MCF 10A (cell line): ENCODE measurements around the gene EZR. TPM values are rescaled to one million over a fixed set of nuclear protein-coding genes. Genes with fewer than 3 reads are reported as not detected.

ENCODE experiments used
- BruUV-seq: library from RNA; stranded (reverse); fragments of 400-500 nt; replicated peaks from 2 replicates; lab custom pipeline; 2021; lab: Mats Ljungman, UMichigan
- CTCF ChIA-PET: fragments of 300-600 bp; sonication (Branson Sonifier 250); formaldehyde crosslinking; extraction: SDS; loops from one replicate; lab custom pipeline; 2021; ENCODE audit warnings: antibody characterized with exemption, inconsistent platforms; lab: Yijun Ruan, JAX
- POLR2A ChIA-PET: fragments of 300-600, 350-650 bp; sonication (Branson Sonifier 250); formaldehyde crosslinking; extraction: SDS; loops from one replicate; lab custom pipeline; 2020; ENCODE audit warnings: antibody characterized with exemption, inconsistent platforms; lab: Yijun Ruan, JAX
- DNase-seq: peaks from one replicate; pipeline ENCODE4 v3.0.0-alpha.2; 2018; ENCODE audit not compliant: unreplicated experiment
- H3K27ac Mint-ChIP-seq: one replicate; pipeline ENCODE4 v1.8.0; 2022; ENCODE audit warnings: mild to moderate bottlenecking, low read depth, mixed read lengths; ENCODE audit not compliant: unreplicated experiment
- H3K27me3 Mint-ChIP-seq: one replicate; pipeline ENCODE4 v1.8.0; 2022; ENCODE audit warnings: mixed read lengths; ENCODE audit not compliant: insufficient read depth, unreplicated experiment
- H3K36me3 Mint-ChIP-seq: one replicate; pipeline ENCODE4 v1.8.0; 2022; ENCODE audit warnings: mild to moderate bottlenecking, moderate library complexity, mixed read lengths; ENCODE audit not compliant: insufficient read depth, unreplicated experiment
- H3K4me1 Mint-ChIP-seq: one replicate; pipeline ENCODE4 v1.8.0; 2022; ENCODE audit warnings: mixed read lengths; ENCODE audit not compliant: insufficient read depth, unreplicated experiment
- H3K4me3 Mint-ChIP-seq: one replicate; pipeline ENCODE4 v1.8.0; 2022; ENCODE audit warnings: mild to moderate bottlenecking, moderate library complexity, mixed read lengths; ENCODE audit not compliant: unreplicated experiment
- H3K9me3 Mint-ChIP-seq: one replicate; pipeline ENCODE4 v1.8.0; 2022; ENCODE audit warnings: mixed read lengths; ENCODE audit not compliant: unreplicated experiment
- CTCF ChIP-seq: fragments of 200-600 bp; IDR thresholded peaks from one replicate; pipeline ENCODE4 v1.8.0; 2022; ENCODE audit warnings: antibody characterized with exemption, mild to moderate bottlenecking; ENCODE audit not compliant: unreplicated experiment
- intact Hi-C: fragments of 100-400 bp; cut with micrococcal nuclease; formaldehyde crosslinking; loops from 2 replicates; pipeline ENCODE4 v1.14.1; 2022
- total RNA-seq: library from RNA; stranded (reverse); gene quantifications from 2 replicates; pipeline ENCODE4 v1.2.3, GENCODE V29; 2022

EZR gene
- total RNA-seq, 1 experiment from 2014 or later = 243 TPM

GRCh38 chr6:158791274-158791855 lies 27.8 kb downstream of the EZR start:
- Mint-ChIP-seq H3K4me3 (no peak overlapping the region), H3K27me3 (no peaks in the 10 kb centered on the region), H3K9me3 (no peaks in the 10 kb centered on the region), H3K36me3 (peaks cover 54% of the 10 kb centered on the region), H3K4me1 (peaks cover 4% of the 10 kb centered on the region), H3K27ac (no peak overlapping the region)
- CTCF ChIA-PET = interaction anchor here (2.0 to 5.9 kb wide), 2 partner anchors 10 to 181 kb away, joined by 9 to 38 read pairs; no protein-coding TSS in a partner anchor
- DNase-seq = no peak
- no TSS peak for BruUV-seq
- no peak for TF ChIP-seq CTCF
- intact Hi-C loops = no loop called here
- POLR2A ChIA-PET = interaction anchor here (1.5 to 1.6 kb wide), 2 partner anchors 19 to 78 kb away, joined by 3 read pairs; no protein-coding TSS in a partner anchor

GRCh38 chr6:158789115-158789917 lies 29.9 kb downstream of the EZR start:
- Mint-ChIP-seq H3K27me3 (no peaks in the 10 kb centered on the region), H3K27ac (peak overlapping the region; percentile 43), H3K36me3 (peaks cover 66% of the 10 kb centered on the region), H3K4me1 (no peaks in the 10 kb centered on the region), H3K9me3 (no peaks in the 10 kb centered on the region), H3K4me3 (no peak overlapping the region)
- intact Hi-C loops = no loop called here
- no peak for DNase-seq
- POLR2A ChIA-PET = interaction anchor here (0.5 to 1.4 kb wide), 6 partner anchors 9 to 572 kb away, joined by 3 to 5 read pairs (median 3); no protein-coding TSS in a partner anchor
- no TSS peak for BruUV-seq
- no peak for TF ChIP-seq CTCF
- CTCF ChIA-PET = interaction anchor here (0.7 to 2.7 kb wide), 6 partner anchors 8 to 130 kb away, joined by 3 to 5 read pairs (median 4); no protein-coding TSS in a partner anchor

GRCh38 chr6:158787395-158787794 lies 31.8 kb downstream of the EZR start:
- no peak for TF ChIP-seq CTCF
- H3K27ac Mint-ChIP-seq = no peak overlapping the region
- POLR2A ChIA-PET = interaction anchor here (2.1 kb wide), 1 partner anchor 80 kb away, joined by 5 read pairs; no protein-coding TSS in a partner anchor
- H3K27me3 Mint-ChIP-seq = no peaks in the 10 kb centered on the region
- BruUV-seq = no TSS peak
- no peaks in the 10 kb centered on the region for H3K9me3 Mint-ChIP-seq
- CTCF ChIA-PET = interaction anchor here (0.5 to 2.7 kb wide), 4 partner anchors 35 to 115 kb away, joined by 3 to 5 read pairs (median 4); no protein-coding TSS in a partner anchor
- H3K4me1 Mint-ChIP-seq = no peaks in the 10 kb centered on the region
- intact Hi-C loops = no loop called here
- peaks cover 77% of the 10 kb centered on the region for H3K36me3 Mint-ChIP-seq
- H3K4me3 Mint-ChIP-seq = no peak overlapping the region
- no peak for DNase-seq
